HG02938 (cell line): Measurements from ENCODE around the gene DCAF17.
"Not testable (repeated sequence)": the region's sequence is repeated elsewhere in the genome, so short reads cannot be mapped to it uniquely, and the experiment has no call there.

Experiments
- ATAC-seq: cut with Tn5 transposase; IDR thresholded peaks from one replicate; pipeline ENCODE4 v1.9.1; 2021; ENCODE audit warnings: mild to moderate bottlenecking, moderate library complexity; ENCODE audit not compliant: unreplicated experiment

The DCAF17 gene

GRCh38 chr2:171447675-171448074, 13.6 kb downstream of the DCAF17 start:
- ATAC-seq, result no peak

- ATAC-seq, result no peak
Observed at GRCh38 chr2:171451074-171451473, 17.0 kb downstream of the DCAF17 start.

- no peak for ATAC-seq
Observed at GRCh38 chr2:171452773-171453172, 18.7 kb downstream of the DCAF17 start.

- ATAC-seq, result no peak
Observed at GRCh38 chr2:171459498-171459897, 25.5 kb downstream of the DCAF17 start.

- no peak for ATAC-seq
Observed at GRCh38 chr2:171460537-171460936, 26.5 kb downstream of the DCAF17 start.

GRCh38 chr2:171469176-171469575, 35.1 kb downstream of the DCAF17 start:
- ATAC-seq, result no peak

GRCh38 chr2:171470129-171470528, 36.1 kb downstream of the DCAF17 start:
- no peak for ATAC-seq

- ATAC-seq, result no peak
Observed at GRCh38 chr2:171475979-171476378, 42.0 kb downstream of the DCAF17 start.

GRCh38 chr2:171478345-171478744, 44.3 kb downstream of the DCAF17 start:
- ATAC-seq, result no peak

GRCh38 chr2:171479154-171479814, 45.3 kb downstream of the DCAF17 start:
- ATAC-seq, result no peak

- no peak for ATAC-seq
Observed at GRCh38 chr2:171480908-171481307, 46.9 kb downstream of the DCAF17 start.

GRCh38 chr2:171482308-171482707, 48.3 kb downstream of the DCAF17 start:
- no peak for ATAC-seq

- no peak for ATAC-seq
Observed at GRCh38 chr2:171482877-171483276, 48.9 kb downstream of the DCAF17 start.

GRCh38 chr2:171483793-171484192, 49.8 kb downstream of the DCAF17 start:
- ATAC-seq, result no peak

GRCh38 chr2:171485116-171485515, 51.1 kb downstream of the DCAF17 start:
- ATAC-seq, result no peak

GRCh38 chr2:171487201-171487600, 53.2 kb downstream of the DCAF17 start:
- ATAC-seq, result no peak

GRCh38 chr2:171487803-171488259, 53.8 kb downstream of the DCAF17 start:
- ATAC-seq, result no peak

GRCh38 chr2:171490577-171490976, 56.6 kb downstream of the DCAF17 start:
- ATAC-seq, result no peak

GRCh38 chr2:171491292-171491691, 57.3 kb downstream of the DCAF17 start:
- ATAC-seq, result no peak

- ATAC-seq, result no peak
Observed at GRCh38 chr2:171492664-171493063, 58.6 kb downstream of the DCAF17 start.

- not testable (repeated sequence) for ATAC-seq
Observed at GRCh38 chr2:171497664-171498063, 63.6 kb downstream of the DCAF17 start.

GRCh38 chr2:171505374-171505773, 71.3 kb downstream of the DCAF17 start:
- ATAC-seq, result no peak
